ENCODE results near the gene CTSW.
"Not testable (repeated sequence)": the region's sequence is repeated elsewhere in the genome, so short reads cannot be mapped to it uniquely, and the experiment has no call there.

The CTSW gene

DNA sequence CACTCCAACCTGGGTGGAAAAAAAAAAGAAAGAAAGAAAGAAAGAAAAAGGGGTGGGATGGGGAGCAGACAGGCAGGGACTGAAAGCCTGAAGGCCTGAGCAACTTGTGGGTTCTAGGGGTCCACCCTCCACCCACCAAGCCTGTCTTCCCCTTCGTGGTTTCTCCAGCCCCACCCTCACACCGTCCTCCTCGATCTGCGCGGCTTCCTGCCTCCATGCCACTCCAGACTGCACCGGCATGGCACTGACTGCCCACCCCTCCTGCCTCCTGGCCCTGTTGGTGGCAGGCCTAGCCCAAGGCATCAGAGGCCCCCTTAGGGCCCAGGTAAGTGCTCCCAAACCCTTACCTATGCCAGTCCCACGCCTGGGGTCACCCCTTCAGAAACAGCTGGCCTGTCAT lies at the start of gene CTSW:
TSS of gene CTSW (plus strand) at position 221 of the 400 bp plus-strand sequence. CDS start at position 239, 18 bp downstream.
- peak; percentile 67 for DNase-seq

- not testable (repeated sequence) for DNase-seq
These were observed 47.4 kb upstream of the CTSW start for GRCh38 chr11:65832231-65832630.

DNA sequence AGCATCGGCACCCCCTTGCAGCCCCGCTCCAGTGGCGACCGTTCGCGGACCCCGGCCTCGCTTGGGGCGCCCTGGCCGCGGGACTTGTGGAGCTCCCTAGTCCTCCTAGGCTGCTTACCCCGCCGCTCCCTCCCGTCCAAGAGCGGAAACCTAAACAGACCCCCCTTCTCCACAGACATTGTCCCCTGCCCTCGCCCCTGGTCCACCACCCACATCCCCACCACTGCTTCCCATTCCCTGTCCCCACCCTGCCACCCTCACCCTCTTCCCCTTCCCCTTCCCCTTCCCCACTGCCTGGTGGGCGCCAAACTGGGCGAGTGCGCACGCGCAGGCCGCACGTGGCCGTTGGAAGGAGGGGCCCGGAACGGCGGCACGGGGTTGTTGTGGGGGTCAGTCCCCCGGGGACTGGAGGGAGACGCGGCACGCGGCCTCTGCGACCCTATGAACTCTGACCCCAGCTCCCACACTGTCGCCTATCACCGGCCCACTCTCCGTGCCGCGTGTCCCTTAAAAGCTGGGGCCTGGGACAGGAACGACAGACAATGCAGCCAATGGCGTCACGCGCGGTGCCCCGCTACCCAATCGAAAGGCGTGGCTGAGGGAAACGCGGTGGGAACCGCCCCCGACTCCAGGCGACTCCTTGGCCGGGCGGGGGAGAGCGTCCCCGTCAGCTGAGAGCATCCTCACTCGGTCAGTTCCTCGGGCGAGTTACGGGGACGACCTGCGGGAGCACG lies 46.2 kb upstream of the CTSW start, which contains the start of gene SNX32:
TSS of gene SNX32 (plus strand) at position 667 of the 734 bp plus-strand sequence. CDS start 103 bp downstream, outside the sequence.
- peak; percentile 89 for DNase-seq

DNA sequence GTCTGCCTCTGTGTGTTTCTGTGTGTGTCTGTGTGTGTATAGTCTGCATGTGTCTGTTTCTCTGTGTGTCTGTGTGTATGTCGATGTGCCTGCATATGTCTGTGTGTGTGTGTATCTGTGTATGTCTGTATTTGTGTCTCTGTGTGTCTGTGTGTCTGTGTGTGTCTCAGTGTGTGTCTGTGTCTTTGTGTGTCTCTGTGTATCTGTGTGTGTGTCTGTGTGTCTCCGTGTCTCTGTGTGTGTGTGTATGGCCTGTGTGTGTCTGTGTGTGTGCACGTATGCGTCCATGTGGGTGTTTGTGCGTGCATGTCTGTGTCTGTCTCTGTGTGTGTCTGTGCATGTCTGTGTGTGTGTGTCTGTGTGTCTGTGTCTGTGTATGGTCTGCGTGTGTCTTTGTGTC lies 45.4 kb upstream of the CTSW start:
- DNase-seq = no peak

DNA sequence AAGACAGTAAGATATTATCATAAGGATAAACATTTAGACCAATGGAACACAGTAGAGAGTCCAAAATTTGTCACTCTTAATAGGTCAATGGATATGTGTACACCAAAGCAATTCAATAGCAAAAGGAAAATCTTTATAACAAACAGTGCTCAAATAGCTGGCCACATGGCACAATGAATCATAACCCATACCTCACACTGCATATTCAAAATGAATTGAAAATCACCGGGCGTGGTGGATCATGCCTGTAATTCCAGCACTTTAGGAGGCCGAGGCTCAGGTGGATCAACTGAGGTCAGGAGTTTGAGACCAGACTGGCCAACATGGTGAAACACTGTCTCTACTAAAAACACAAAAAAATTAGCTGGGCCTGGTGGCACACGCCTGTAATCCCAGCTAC lies 37.5 kb upstream of the CTSW start:
- DNase-seq = no peak

DNA sequence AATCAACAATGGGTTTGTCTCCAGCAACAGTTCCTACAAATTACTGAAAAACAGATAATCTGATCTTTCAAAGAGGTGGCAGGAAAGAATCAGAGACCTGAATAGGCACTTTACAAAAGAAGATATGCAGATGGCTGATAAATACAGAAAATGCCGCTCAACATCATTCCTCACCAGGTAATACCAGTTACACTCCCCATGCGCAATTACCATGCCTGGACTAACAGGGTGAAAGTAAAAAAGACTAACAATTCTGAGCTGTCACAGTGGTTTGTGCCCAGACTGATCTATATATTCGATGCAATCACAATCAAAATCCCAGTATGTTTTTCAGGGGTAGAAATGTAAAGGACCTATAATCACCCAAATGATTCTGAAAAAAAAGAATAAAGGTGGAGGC lies 35.8 kb upstream of the CTSW start:
- no peak for DNase-seq

DNA sequence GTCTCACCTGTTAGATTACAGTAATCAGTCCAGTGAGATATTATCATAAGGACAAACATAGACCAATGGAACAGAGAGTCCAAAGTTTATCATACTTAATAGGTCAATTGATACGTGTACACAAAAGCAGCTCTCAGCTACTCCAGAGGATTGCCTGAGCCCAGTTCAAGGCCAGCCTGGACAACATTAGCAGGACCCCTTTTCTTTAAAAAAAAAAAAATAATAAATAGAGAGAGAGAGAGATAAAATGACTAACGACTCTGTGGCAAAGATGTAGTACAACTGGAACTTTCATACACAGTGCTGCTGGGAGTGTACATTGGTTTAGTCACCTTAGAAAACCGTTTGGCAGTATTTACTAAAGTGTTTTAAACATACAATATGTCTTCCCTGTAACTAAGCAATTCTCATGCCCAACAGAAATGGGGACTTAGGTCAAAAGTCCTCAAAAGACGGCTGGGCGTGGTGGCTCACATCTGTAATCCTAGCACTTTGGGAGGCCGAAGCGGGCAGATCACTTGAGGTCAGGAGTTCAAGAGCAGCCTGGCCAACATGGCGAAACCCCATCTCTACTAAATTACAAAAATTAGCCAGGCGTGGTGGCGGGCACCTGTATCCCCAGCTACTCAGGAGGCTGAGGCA lies 35.3 kb upstream of the CTSW start:
- no peak for DNase-seq

GRCh38 chr11:65847746-65848145 lies 31.9 kb upstream of the CTSW start:
- DNase-seq = no peak

DNA sequence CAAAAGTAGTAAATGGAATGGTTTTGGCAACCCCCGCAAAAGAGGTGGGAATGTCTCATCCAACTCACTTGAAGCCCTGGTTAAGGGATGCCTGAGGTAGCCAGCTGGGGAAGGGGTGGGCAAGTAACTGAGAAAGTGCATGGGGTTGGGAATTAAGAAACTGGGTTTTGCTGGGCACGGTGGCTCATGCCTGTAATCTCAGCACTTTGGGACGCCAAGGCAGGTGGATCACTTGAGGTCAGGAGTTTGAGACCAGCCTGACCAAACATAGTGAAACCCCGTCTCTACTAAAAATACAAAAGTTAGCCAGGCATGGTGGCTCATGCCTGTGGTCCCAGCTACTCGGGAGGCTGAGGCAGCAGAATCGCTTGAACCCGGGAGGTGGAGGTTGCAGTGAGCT lies 30.9 kb upstream of the CTSW start:
- not testable (repeated sequence) for DNase-seq

DNA sequence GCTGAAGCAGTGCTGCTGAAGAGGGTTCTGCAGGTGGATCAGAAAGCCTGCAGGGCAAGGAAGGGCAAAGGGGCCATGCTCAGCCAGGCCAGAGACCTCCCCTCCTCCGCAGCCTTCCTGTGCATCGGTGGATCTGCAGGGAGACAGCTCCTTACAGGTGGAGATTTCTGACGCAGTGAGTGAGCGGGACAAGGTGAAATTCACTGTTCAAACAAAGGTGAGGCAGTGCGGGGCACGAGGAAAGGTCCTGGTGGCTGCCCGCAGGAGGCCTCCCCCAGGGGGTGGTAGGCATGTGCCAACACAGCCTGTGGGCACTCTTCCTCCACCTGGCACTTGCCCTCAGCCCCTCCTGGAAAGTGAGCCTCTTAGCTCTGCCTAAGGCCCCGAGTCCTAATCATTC lies 30.3 kb upstream of the CTSW start:
- no peak for DNase-seq

DNA sequence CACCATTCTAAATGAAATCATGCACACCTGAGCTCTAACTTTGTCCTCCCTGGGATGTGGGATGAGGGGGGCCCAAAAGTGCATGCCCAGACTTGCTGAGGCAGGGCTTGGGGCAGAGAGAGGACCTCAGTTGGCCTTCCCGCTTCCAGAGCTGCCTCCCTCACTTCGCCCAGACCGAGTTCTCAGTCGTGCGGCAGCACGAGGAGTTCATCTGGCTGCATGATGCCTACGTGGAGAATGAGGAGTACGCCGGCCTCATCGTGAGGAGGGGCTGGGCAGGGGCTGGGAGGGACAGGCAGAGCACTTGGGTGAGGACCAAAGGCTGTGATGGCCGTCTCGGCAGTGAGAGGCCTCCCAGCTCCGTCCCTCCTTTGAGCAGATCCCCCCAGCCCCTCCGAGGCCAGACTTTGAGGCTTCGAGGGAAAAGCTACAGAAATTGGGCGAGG lies 29.8 kb upstream of the CTSW start:
- no peak for DNase-seq

DNA sequence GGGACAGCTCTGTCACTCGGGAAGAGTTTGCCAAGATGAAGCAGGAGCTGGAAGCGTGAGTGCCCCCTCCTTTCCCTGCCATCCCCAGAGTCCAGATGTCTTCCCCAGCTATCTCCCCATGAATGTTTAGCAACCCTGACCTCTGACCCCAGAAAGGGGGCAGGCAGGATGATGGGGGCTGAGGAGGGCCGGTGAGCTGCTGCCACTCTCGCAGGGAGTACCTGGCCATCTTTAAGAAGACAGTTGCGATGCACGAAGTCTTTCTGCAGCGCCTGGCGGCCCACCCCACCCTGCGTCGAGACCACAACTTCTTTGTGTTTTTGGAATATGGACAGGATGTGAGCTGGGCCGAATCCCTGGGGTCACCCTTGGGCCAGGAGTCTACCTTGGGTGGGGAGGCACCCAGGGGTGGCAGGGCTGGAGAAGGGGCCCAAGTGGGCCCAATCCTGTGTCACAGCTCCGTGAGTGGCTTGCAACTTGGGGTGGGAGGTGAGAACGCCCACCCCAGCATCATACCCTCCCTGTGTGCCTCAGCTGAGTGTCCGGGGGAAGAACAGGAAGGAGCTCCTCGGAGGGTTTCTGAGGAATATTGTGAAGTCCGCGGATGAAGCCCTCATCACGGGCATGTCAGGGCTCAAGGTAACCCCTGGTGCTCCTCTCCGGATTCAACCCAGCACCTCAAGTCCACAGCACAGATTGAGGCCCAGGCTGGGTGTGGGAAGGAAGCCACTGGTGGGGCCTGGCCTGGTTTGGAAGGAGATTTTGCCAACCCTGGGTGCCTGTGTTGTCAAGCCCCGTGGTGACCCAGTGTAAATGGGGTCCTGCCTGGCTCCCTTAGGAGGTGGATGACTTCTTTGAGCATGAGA lies 29.2 kb upstream of the CTSW start:
- DNase-seq = no peak

DNA sequence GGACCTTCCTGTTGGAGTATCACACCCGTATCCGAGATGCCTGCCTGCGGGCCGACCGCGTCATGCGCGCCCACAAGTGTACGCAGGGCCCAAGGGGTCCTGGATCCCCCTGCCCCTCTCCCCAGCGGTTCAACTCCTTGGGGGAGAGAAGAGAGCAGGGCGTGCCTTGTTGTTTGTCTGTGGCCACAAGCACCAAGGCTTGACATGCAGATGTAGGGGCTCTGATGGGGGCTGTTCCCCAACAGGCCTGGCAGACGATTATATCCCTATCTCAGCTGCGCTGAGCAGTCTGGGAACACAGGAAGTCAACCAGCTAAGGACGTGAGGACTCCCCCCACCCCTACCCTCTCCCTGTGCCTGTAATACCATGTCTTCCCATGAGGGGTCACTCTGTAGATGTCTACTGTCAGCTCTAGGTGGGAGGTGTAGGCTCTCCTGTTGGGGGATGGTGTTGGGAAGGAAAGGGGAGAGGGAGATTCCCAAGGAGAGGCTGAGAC lies 28.5 kb upstream of the CTSW start:
- no peak for DNase-seq

DNA sequence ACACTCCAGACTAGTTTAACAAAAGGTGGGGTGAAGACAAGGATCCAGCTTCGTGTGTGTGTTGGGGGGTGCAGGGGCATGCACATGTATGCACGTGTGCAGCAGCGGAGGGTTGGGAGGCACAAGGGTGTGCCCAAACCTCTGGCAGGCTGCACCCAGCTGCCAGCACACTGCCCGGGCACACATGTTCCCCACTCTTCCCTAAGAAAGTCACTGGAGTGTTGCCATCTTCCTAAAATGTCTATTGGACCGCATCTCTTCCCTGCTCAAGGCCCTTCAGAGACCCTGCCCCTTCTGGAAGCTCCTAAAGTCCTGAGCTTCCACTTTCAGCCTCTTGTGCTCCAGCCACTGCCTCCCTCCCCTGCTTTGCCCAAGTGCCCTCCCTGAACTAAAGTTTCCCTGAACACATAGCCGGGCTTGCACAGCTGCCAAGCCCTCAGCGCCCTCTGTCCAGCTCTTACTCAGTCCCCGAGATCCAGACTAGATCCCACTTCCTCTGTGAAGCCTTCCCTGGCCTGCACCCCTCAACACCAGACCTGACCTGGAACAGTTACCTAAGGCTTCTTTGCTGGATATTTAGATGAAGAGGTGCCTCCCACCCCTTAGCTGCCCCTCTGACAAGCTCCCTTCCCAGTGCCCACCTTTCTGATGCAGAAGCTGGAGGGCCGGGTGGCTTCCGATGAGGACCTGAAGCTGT lies 27.7 kb upstream of the CTSW start:
- no peak for DNase-seq

GRCh38 chr11:65852508-65853245 lies 27.0 kb upstream of the CTSW start:
- no peak for DNase-seq

- DNase-seq = no peak
These were observed 26.2 kb upstream of the CTSW start for GRCh38 chr11:65853246-65853979.

DNA sequence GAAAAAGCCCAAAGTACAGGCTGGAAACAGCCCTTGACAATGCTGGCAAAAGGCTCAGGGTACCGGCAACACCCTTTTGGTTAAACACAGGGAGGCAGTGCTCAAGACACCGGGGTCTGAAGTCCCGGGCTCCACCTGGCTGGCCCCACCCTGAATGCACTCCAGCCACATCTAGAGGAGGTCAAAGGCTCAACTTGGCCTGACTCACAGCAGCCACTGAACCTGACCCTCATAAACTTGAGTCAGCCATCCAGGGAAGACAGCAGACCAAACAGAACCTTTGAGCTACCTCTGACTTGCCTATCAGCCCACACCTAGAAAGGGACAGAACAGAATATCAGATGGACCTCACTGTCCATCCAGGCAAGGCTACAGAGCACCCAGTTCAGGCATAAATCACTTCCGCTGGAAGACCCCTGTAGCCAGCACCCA lies 25.5 kb upstream of the CTSW start:
- no peak for DNase-seq

DNA sequence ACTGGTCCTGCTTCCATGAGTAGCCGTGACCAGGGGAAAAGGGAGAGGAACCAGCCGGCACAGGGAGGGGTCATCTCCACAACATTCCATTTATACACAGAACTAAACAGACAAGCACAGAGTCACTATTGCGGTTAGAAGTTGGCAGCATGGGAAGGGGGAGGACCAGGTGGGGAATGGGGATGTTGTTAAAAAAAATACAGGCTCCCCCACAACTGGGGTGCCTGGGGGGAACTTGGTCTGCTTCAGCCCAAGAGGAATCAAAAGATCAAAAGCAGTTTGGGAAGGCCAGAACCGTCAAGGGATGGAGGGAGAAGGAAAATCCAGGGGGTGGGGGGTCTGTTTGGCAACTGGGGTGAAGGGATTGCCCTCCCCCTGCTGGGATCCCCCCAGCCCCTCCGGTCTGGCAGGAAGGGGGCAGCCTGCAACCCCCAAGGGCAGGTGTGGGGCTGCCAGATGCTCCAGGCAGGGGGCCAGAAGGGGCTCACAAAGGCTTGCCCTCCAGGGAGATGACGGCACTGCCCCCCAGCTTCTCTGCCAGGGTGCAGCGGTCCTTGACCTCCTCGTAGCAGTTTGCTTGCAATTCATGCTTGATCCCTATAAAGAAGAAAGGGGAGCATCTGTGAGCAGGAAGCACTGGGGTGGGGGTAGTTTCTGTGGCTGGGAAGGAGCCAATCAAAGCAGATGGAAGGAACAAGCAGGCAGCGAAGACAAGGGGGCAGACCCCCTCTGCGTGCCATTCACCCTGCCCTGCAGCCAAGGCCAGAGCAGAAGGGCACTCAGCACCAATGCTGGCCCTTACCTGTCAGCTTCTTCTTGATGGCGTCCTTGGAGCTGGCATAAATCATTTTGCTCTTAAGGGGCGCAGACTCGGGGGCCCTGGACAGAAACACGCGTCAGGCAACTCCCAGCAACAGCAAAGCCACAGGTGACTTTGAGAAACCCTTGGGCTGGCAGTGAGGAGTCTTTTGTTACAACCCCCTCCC lies 24.5 kb upstream of the CTSW start:
- DNase-seq = no peak

DNA sequence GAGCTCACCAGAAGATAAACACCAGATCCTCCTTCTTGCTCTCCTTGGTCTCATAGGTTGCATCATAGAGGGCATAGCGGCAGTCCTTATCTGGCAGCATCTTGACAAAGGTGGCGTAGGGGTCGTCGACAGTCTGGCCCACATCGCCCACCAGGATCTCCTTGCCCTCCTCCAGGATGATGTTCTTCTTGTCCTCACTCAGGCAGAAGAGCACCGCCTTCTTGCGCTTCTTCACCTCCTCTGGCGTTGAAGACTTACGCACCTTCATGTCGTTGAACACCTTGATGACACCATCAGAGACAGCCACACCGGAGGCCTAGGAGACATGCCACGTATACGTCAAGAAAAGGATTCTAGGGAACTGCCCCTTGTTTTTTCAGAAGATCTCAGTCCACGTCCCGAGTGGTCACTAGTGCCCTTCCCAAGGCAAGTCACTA lies 23.7 kb upstream of the CTSW start:
- DNase-seq = no peak

All from GDM1 (cell line).